HG02981 (cell line): Measurements from ENCODE around the gene MESP2.

ENCODE experiments used
- ATAC-seq: cut with Tn5 transposase; IDR thresholded peaks from one replicate; pipeline ENCODE4 v1.9.1; 2021; ENCODE audit warnings: mild to moderate bottlenecking, moderate library complexity; ENCODE audit not compliant: unreplicated experiment

Gene MESP2

GRCh38 chr15:89812847-89813320, 36.8 kb downstream of the MESP2 start:
- ATAC-seq, result no peak

- ATAC-seq, result no peak
Observed at GRCh38 chr15:89813381-89814111, 37.4 kb downstream of the MESP2 start.

GRCh38 chr15:89814112-89814742, 38.1 kb downstream of the MESP2 start:
- no peak for ATAC-seq

- ATAC-seq, result no peak
Observed at GRCh38 chr15:89815769-89816168, 39.6 kb downstream of the MESP2 start.

- no peak for ATAC-seq
Observed at GRCh38 chr15:89817701-89818280, 41.7 kb downstream of the MESP2 start.

- no peak for ATAC-seq
Observed at GRCh38 chr15:89818287-89818686, 42.2 kb downstream of the MESP2 start.

- no peak for ATAC-seq
Observed at GRCh38 chr15:89820666-89821611, 44.8 kb downstream of the MESP2 start.

GRCh38 chr15:89822026-89822425, 45.9 kb downstream of the MESP2 start:
- no peak for ATAC-seq

GRCh38 chr15:89822611-89822950, 46.4 kb downstream of the MESP2 start:
- ATAC-seq, result no peak

- ATAC-seq, result no peak
Observed at GRCh38 chr15:89822951-89823711, 47.0 kb downstream of the MESP2 start.

GRCh38 chr15:89823836-89824606, 47.9 kb downstream of the MESP2 start:
- no peak for ATAC-seq

- no peak for ATAC-seq
Observed at GRCh38 chr15:89824607-89824867, 48.4 kb downstream of the MESP2 start.

- ATAC-seq, result no peak
Observed at GRCh38 chr15:89825271-89825940, 49.3 kb downstream of the MESP2 start.

- ATAC-seq, result no peak
Observed at GRCh38 chr15:89826671-89827655, 50.8 kb downstream of the MESP2 start.

GRCh38 chr15:89827829-89828228, 51.7 kb downstream of the MESP2 start:
- no peak for ATAC-seq
